Heart left ventricle (tissue), 16 donors: Measurements from ENCODE around the gene PRMT7. TPM values are rescaled to one million over a fixed set of nuclear protein-coding genes. Genes with fewer than 3 reads are reported as not detected.

Experiments used
- ATAC-seq, 4 donors: fragments of 200-7000 bp; cut with Tn5 transposase; one replicate each; pipeline ENCODE4 v1.9.1; 2020 to 2022; ENCODE audit warnings: moderate library complexity in 4 of 4, mild to moderate bottlenecking in 3 of 4, moderate number of reproducible peaks in 1 of 4
- DNase-seq, 5 donors: peaks; one replicate each; pipeline ENCODE4 v3.0.0-alpha.2; 2020
- H3K27ac ChIP-seq, 12 donors: fragments of 200-600 bp; sonication (generic) in 4 of 12; one replicate each; pipeline versions ENCODE4 v1.5.0 to v1.8.0; 2016 to 2022; ENCODE audit warnings: mild to moderate bottlenecking in 2 of 12
- H3K27me3 ChIP-seq, 9 donors: fragments of 200-600 bp; sonication (generic) in 2 of 9; one replicate each; pipeline versions ENCODE4 v1.5.1 to v1.8.0; 2016 to 2022; ENCODE audit warnings: mild to moderate bottlenecking in 3 of 9
- H3K36me3 ChIP-seq, 9 donors: fragments of 200-600 bp; sonication (generic) in 2 of 9; one replicate each; pipeline versions ENCODE4 v1.5.0 to v1.8.0; 2018 to 2022; ENCODE audit warnings: mild to moderate bottlenecking in 2 of 9
- H3K4me1 ChIP-seq, 12 donors: fragments of 200-600 bp; sonication (generic) in 4 of 12; one replicate each; pipeline versions ENCODE4 v1.5.0 to v1.8.0; 2016 to 2022; ENCODE audit warnings: mild to moderate bottlenecking in 3 of 12
- H3K4me3 ChIP-seq, 12 donors: fragments of 200-600 bp; sonication (generic) in 4 of 12; one replicate each; pipeline versions ENCODE4 v1.5.0 to v1.8.0; 2017 to 2022; ENCODE audit warnings: mild to moderate bottlenecking in 9 of 12, moderate library complexity in 4 of 12
- H3K9me3 ChIP-seq, 12 donors: fragments of 200-600 bp; sonication (generic) in 4 of 12; one replicate each; pipeline versions ENCODE4 v1.5.0 to v1.8.0; 2016 to 2022; ENCODE audit warnings: mild to moderate bottlenecking in 1 of 12
- POLR2A ChIP-seq, 2 donors: fragments of 450-650 bp; IDR thresholded peaks; one replicate each; pipeline ENCODE4 v1.6.1; 2017; ENCODE audit warnings: antibody characterized with exemption in 2 of 2, mild to moderate bottlenecking in 2 of 2, moderate library complexity in 2 of 2
- WGBS, 4 donors: extraction: QIAGEN DNeasy Blood & Tissue Kit in 2 of 4; methylation state at CpG; one replicate each; pipeline versions ENCODE4 v1.1.5 to v1.1.7; 2013 to 2018; 5-methylcytosine and 5-hydroxymethylcytosine counted together
- intact Hi-C, 10 donors: fragments of 100-400 bp; cut with DNase I; formaldehyde crosslinking; loops; one replicate each; pipeline versions ENCODE4 v1.11.1 to v1.14.2; 2022
- polyA plus RNA-seq, 2 donors: library from polyadenylated mRNA; stranded (reverse); fragments of 200-250 nt; gene quantifications; one replicate each; pipeline ENCODE4 v1.2.3, GENCODE V29; 2013
- total RNA-seq, 9 donors: library from RNA; depleted of rRNA in 2 of 9; stranded (reverse); fragments of >200 nt in 2 of 9; fragmentation: NEBNext Ultra II Directional in 3 of 9; extraction: Animal tissue kit (Norgen Biotek cat#: 25700) in 3 of 9; gene quantifications; one replicate each; pipeline versions ENCODE4 v1.1.0 to v1.2.4, GENCODE V29; 2016 to 2023
- TF ChIP-seq, protein P1 (sequence below), 12 donors: fragments of 200-600 bp; sonication (generic) in 4 of 12; IDR thresholded peaks; one replicate each; pipeline versions ENCODE4 v1.5.0 to v1.8.0; 2018 to 2022; ENCODE audit warnings: antibody characterized with exemption in 12 of 12, mild to moderate bottlenecking in 5 of 12
- donor health status: ischemic (EF 13 %, LVEDD 7.1; RV severe dilation, severe dysfunction).
- donor health status: healthy with polysubstance abuse.
- donor health status: DM: no; HTN: yes; CAD: no.
- donor health status: DM: no; HTN: no; CAD: no.
- donor health status: ischemic (EF 25% LVEDD 6.9; RV normal size, moderate dysfunction).
- donor health status: ischemic (EF 25% LVEDD 5.7; RV mildly dilated, moderate dysfunction).
- donor health status: healthy.
- donor health status: DM: yes; HTN: yes; CAD: no.
- donor health status: ischemic (EF 35%, LVEDD 5.7; RV mildly dilated, moderate dysfunction).
- donor health status: nonischemic (EF 11% LVEDD 7.7; RV severe dilation, severe dysfunction).
- donor health status: DM: yes; HTN: yes; CAD: no.
- donor health status: PGD.
- donor health status: ischemic (EF 29% LVEDD 5.4; RV normal size, mild dysfunction).
- donor health status: nonischemic (EF 23%, LVEDD 6.1; RV moderate dilation, normal function).

Gene PRMT7
- total and polyA plus RNA-seq, 11 donors: 21.0 to 37.4 (median 30.7) TPM

DNA sequence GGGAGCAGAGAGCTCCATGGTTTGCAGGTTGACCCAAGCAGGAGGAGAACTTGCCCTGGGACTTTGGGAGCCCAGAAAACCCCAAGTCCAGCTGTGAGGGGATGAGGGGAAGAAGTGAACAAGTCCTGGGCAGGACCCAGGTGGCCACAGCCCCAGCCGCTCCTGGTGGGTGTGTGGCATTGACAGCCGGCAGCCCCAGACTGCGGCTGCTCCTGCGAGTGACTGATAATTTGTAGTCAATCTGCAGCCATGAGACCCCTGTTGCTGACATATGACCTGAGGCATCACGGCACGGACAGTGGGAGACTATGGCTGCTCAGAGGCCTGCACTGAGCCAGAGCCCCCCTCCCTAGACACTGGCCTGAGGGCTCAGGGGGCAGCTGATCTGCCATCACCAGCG lies 66.4 kb downstream of the PRMT7 start:
- H3K9me3 ChIP-seq: no peaks in the 10 kb centered on the region
- intact Hi-C loops: no loop called here
- H3K36me3 ChIP-seq: no peaks in the 10 kb centered on the region
- no peaks in the 10 kb centered on the region for H3K27me3 ChIP-seq
- no peak overlapping the region for H3K27ac ChIP-seq
- no peak for TF ChIP-seq POLR2A (IDR thresholded peaks at IDR 0.05)
- TF ChIP-seq, protein P1, sequence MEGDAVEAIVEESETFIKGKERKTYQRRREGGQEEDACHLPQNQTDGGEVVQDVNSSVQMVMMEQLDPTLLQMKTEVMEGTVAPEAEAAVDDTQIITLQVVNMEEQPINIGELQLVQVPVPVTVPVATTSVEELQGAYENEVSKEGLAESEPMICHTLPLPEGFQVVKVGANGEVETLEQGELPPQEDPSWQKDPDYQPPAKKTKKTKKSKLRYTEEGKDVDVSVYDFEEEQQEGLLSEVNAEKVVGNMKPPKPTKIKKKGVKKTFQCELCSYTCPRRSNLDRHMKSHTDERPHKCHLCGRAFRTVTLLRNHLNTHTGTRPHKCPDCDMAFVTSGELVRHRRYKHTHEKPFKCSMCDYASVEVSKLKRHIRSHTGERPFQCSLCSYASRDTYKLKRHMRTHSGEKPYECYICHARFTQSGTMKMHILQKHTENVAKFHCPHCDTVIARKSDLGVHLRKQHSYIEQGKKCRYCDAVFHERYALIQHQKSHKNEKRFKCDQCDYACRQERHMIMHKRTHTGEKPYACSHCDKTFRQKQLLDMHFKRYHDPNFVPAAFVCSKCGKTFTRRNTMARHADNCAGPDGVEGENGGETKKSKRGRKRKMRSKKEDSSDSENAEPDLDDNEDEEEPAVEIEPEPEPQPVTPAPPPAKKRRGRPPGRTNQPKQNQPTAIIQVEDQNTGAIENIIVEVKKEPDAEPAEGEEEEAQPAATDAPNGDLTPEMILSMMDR (IDR thresholded peaks at IDR 0.05): no peak
- DNase-seq: peak in 1 of 5 donors; percentile 38
- no peaks in the 10 kb centered on the region for H3K4me1 ChIP-seq
- no peak overlapping the region for H3K4me3 ChIP-seq
- ATAC-seq: no peak
- WGBS, 4 donors: 93 to 100% (median 94%) methylated on average over 2 to 7 of the region's 7 CpGs

DNA sequence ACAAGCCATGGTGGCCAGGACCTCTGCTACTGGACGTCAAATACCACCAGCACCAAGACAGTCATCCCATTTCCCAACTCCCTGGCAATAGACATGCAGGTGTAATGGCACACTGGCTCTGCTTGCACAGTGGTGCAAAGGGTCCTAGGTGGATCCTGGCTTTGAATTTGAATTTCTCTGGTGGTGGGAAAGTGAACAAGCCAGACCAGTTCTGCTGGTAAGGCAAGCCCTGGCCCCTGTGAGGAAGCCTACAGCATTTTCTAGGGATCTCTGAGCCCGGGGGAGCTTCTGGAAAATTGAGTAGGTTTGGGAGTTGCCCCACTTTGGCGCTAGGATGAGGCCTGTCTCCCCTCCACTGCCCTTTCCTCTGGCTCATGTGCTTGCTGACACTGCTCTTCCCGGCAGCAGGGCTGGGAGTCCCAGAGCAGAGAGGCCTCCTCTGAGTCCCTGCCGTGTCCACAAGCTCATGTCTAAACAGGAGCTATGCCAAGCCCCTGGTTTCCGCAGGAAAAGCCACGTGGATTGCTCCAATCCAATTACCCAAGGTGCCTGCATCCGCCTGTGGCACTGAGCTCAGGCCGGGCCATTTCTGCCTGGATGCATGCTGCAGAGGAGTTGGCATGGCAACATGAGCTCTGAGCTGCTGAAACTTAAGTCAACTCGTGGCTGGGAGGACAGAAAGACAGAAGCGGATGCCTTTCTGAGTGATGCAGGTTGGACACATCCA lies 67.0 kb downstream of the PRMT7 start:
- no peak overlapping the region for H3K4me3 ChIP-seq
- H3K27ac ChIP-seq: no peak overlapping the region
- no peaks in the 10 kb centered on the region for H3K36me3 ChIP-seq
- no peaks in the 10 kb centered on the region for H3K27me3 ChIP-seq
- no peak for TF ChIP-seq POLR2A (IDR thresholded peaks at IDR 0.05)
- TF ChIP-seq, protein P1 (IDR thresholded peaks at IDR 0.05): no peak
- DNase-seq: peak in 1 of 5 donors; percentile 28
- no peaks in the 10 kb centered on the region for H3K9me3 ChIP-seq
- no peaks in the 10 kb centered on the region for H3K4me1 ChIP-seq
- 69 to 85% (median 73%) methylated on average over 7 to 11 of the region's 11 CpGs for WGBS, 4 donors
- no peak for ATAC-seq
- intact Hi-C loops: no loop called here

DNA sequence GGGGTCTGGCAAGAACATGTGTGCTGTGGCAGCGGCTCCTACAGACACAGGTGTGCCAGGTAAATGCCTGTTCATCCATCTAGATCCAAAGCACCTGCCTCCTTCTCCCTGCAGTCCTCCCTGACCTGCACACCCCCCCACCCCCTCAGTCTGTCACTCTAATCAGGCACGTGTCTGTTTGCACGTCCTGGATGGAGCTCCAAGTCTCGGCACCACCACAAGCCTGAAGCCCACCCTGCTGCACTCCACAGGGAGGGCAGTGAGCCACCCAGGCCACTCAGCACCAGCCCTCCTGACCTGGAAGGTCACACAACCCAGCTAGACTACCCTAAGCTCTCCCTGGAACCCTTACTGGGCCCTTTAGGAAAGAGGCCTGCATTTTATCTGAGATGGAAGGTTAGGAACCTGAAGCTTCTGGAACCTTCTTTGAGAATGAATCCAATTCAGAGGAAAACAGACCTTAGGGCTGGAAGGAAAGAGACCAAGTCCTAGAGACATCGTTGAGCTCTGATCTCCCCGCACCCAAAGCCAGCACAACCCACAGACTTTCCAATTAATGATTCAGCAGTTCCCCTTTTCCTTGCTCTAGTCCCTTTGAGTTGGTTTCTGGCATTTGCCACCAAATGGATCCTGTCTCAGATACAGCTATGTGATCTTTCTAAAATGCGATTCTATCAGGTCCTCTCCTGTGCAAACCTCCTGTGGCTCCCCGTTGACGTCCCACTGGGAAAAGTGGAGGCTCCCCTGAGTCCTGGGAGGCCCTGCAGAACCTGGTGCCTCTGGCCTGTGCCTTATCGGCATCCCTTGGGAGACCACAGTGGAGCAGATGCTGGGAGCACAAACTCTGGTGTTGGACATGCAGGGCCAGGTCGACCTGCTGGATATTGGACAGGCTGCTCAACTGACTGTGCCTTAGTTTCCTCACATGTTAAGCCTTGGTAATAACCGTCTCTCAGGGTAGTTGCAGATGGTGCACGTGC lies 67.9 kb downstream of the PRMT7 start:
- TF ChIP-seq, protein P1 (IDR thresholded peaks at IDR 0.05): no peak
- no peak for TF ChIP-seq POLR2A (IDR thresholded peaks at IDR 0.05)
- WGBS, 4 donors: 76 to 86% (median 81%) methylated on average over 13 of the region's 13 CpGs
- H3K36me3 ChIP-seq: no peaks in the 10 kb centered on the region
- H3K27me3 ChIP-seq: no peaks in the 10 kb centered on the region
- intact Hi-C loops: no loop called here
- H3K4me3 ChIP-seq: no peak overlapping the region
- H3K27ac ChIP-seq: no peak overlapping the region
- ATAC-seq: no peak
- no peaks in the 10 kb centered on the region for H3K4me1 ChIP-seq
- no peaks in the 10 kb centered on the region for H3K9me3 ChIP-seq
- DNase-seq: peak in 1 of 5 donors; percentile 20
